DND-41 (cell line): Measurements from ENCODE around the gene SLC39A11.

Experiments used
- ATAC-seq: fragments of 200-7000 bp; cut with Tn5 transposase; 3 replicates; pipeline ENCODE4 v1.9.1; 2021; ENCODE audit warnings: low read depth; ENCODE audit not compliant: insufficient read depth
- DNase-seq: peaks from one replicate; pipeline ENCODE4 v3.0.0-alpha.2; 2020
- H2AFZ ChIP-seq: 2 replicates; pipeline ENCODE4 v1.6.0; 2012; ENCODE audit warnings: low read depth, low read length
- H3K27ac ChIP-seq: 2 replicates; pipeline ENCODE4 v1.5.1; 2012; ENCODE audit warnings: low read length, inconsistent platforms
- H3K27me3 ChIP-seq: fragments of 200-600 bp; sonication (generic); 2 replicates; pipeline ENCODE4 v1.6.0; 2012; ENCODE audit warnings: low read length, mild to moderate bottlenecking, inconsistent platforms; ENCODE audit not compliant: insufficient read depth, poor library complexity
- H3K36me3 ChIP-seq: 2 replicates; pipeline ENCODE4 v1.5.1; 2012; ENCODE audit warnings: low read length, inconsistent platforms; ENCODE audit not compliant: insufficient read depth
- H3K4me1 ChIP-seq: 2 replicates; pipeline ENCODE4 v1.5.1; 2012; ENCODE audit warnings: mild to moderate bottlenecking, low read length; ENCODE audit not compliant: insufficient read depth
- H3K4me2 ChIP-seq: 2 replicates; pipeline ENCODE4 v1.6.0; 2012; ENCODE audit warnings: mild to moderate bottlenecking, moderate library complexity, low read length, inconsistent platforms; ENCODE audit not compliant: insufficient read depth
- H3K4me3 ChIP-seq, 2 experiments: fragments of 200-600 bp in 1 of 2; shearing (Covaris generic) in 1 of 2; 2 replicates each; pipeline ENCODE4 v1.5.1; 2012 to 2016; ENCODE audit warnings: inconsistent platforms in 2 of 2, low read length in 2 of 2, mild to moderate bottlenecking in 2 of 2, low read depth in 1 of 2, moderate library complexity in 1 of 2
- H3K79me2 ChIP-seq: 2 replicates; pipeline ENCODE4 v1.6.0; 2012; ENCODE audit warnings: low read length, inconsistent platforms; ENCODE audit not compliant: insufficient read depth
- H3K9ac ChIP-seq: 2 replicates; pipeline ENCODE4 v1.6.0; 2012; ENCODE audit warnings: low read depth, mild to moderate bottlenecking, inconsistent platforms, low read length, moderate library complexity
- H3K9me3 ChIP-seq: 2 replicates; pipeline ENCODE4 v1.5.1; 2012; ENCODE audit warnings: low read length, moderate library complexity, mild to moderate bottlenecking, inconsistent platforms; ENCODE audit not compliant: insufficient read depth, severe bottlenecking
- H4K20me1 ChIP-seq: 2 replicates; pipeline ENCODE4 v1.6.0; 2012; ENCODE audit warnings: low read length; ENCODE audit not compliant: insufficient read depth
- CTCF ChIP-seq: IDR thresholded peaks from 2 replicates; pipeline ENCODE4 v1.5.1; 2012; ENCODE audit warnings: borderline replicate concordance, low read length, moderate library complexity, mild to moderate bottlenecking; ENCODE audit not compliant: poor library complexity, severe bottlenecking; ENCODE audit errors: extremely low read depth
- EZH2 ChIP-seq: IDR thresholded peaks from 3 replicates; pipeline ENCODE4 v1.6.1; 2012; ENCODE audit warnings: borderline replicate concordance, low read depth, mild to moderate bottlenecking, moderate library complexity, low read length, inconsistent platforms; ENCODE audit not compliant: severe bottlenecking

SLC39A11 gene

DNA sequence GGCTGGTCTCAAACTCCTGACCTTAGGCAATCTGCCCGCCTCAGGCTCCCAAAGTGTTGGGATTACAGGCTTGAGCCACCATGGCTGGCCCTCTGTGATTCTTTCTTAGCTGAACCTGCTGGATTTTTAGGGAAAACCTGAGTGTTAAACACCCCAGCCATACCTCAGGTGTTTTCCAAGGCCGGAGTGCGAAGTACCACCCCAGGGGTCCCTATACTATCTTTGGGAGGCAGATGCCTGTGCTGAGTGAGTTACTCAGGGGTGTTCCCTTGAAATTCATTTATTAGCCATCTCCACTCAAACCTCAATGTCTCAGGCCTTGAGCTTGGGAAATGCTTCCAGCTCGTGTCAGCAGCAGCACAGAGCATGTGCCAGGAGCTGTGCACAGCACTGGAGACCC lies 432.7 kb downstream of the SLC39A11 start:
- Histone ChIP-seq H3K9ac (no peak overlapping the region), H3K4me3 (no peak overlapping the region), H2AFZ (no peak overlapping the region), H3K27ac (no peak overlapping the region), H3K27me3 (no peaks in the 10 kb centered on the region), H3K4me1 (no peaks in the 10 kb centered on the region), H4K20me1 (peaks cover 1% of the 10 kb centered on the region; the same call in 1 of the 2 replicates), H3K9me3 (no peaks in the 10 kb centered on the region), H3K36me3 (no peaks in the 10 kb centered on the region), H3K4me2 (no peak overlapping the region), H3K79me2 (no peaks in the 10 kb centered on the region)
- TF ChIP-seq EZH2 (no peak), CTCF (no peak)
- ATAC-seq (no peak), DNase-seq (no peak)

DNA sequence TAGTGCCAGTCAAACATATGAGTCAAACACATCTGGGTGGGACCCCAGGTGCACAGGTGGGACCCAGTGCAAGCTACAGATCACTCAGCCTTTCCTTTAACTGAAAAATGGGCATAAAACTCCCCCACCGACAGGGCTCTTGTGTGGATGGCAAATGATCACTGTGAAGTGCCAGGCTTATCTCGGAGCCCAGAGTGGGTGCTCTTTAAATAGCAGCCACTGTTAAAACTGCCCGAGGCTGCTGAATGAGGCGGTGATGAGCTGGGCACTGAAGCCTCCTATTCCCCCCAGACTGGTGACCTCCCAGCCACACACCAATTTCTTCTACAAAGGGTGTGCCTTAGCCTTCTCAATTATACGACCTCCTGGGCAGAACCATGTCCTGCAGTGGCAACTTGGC lies 433.8 kb downstream of the SLC39A11 start:
- DNase-seq, result no peak
- no peaks in the 10 kb centered on the region for H3K4me1 ChIP-seq
- H3K9me3 ChIP-seq, result no peaks in the 10 kb centered on the region
- TF ChIP-seq CTCF (no peak), EZH2 (no peak)
- no peak overlapping the region for H3K4me3 ChIP-seq
- no peaks in the 10 kb centered on the region for H3K27me3 ChIP-seq
- no peak overlapping the region for H2AFZ ChIP-seq
- no peak for ATAC-seq
- H3K27ac ChIP-seq, result no peak overlapping the region
- H3K9ac ChIP-seq, result no peak overlapping the region
- H4K20me1 ChIP-seq, result peaks cover 4% of the 10 kb centered on the region; the same call in 1 of the 2 replicates
- no peaks in the 10 kb centered on the region for H3K36me3 ChIP-seq
- H3K4me2 ChIP-seq, result no peak overlapping the region
- H3K79me2 ChIP-seq, result no peaks in the 10 kb centered on the region

- no peaks in the 10 kb centered on the region for H3K79me2 ChIP-seq
- no peaks in the 10 kb centered on the region for H3K4me1 ChIP-seq
- H3K27ac ChIP-seq, result no peak overlapping the region
- no peaks in the 10 kb centered on the region for H3K36me3 ChIP-seq
- no peak overlapping the region for H3K4me2 ChIP-seq
- no peak overlapping the region for H3K4me3 ChIP-seq
- H2AFZ ChIP-seq, result no peak overlapping the region
- H4K20me1 ChIP-seq, result peaks cover 4% of the 10 kb centered on the region; the same call in 1 of the 2 replicates
- no peaks in the 10 kb centered on the region for H3K9me3 ChIP-seq
- ATAC-seq (no peak), DNase-seq (no peak)
- no peak for TF ChIP-seq CTCF
- TF ChIP-seq EZH2, result no peak
- no peak overlapping the region for H3K9ac ChIP-seq
- H3K27me3 ChIP-seq, result no peaks in the 10 kb centered on the region
Measured at GRCh38 chr17:72657467-72658317, 434.8 kb downstream of the SLC39A11 start.
